Kidney epithelial cell (primary cell): Measurements from ENCODE around the gene VEGFB. TPM values are rescaled to one million over a fixed set of nuclear protein-coding genes. Genes with fewer than 3 reads are reported as not detected.

Experiments used
- DNase-seq: peaks from one replicate; pipeline ENCODE4 v3.0.0-alpha.2; 2010; ENCODE audit warnings: low read depth
- H3K27me3 ChIP-seq: 2 replicates; pipeline ENCODE4 v1.6.0; 2011; ENCODE audit warnings: low read length; ENCODE audit not compliant: control insufficient read depth, insufficient read depth
- H3K36me3 ChIP-seq: 2 replicates; pipeline ENCODE4 v1.5.1; 2011; ENCODE audit warnings: low read length; ENCODE audit not compliant: control insufficient read depth, insufficient read depth
- H3K4me3 ChIP-seq: 2 replicates; pipeline ENCODE4 v1.5.1; 2011; ENCODE audit warnings: low read depth, mild to moderate bottlenecking, control low read depth, low read length
- total RNA-seq: library from RNA; depleted of rRNA; stranded (reverse); fragments of >200 nt; gene quantifications from 2 replicates; pipeline ENCODE4 v1.2.3, GENCODE V29; 2015
- TF ChIP-seq, protein P1 (sequence below): IDR thresholded peaks from 2 replicates; pipeline ENCODE4 v1.5.1; 2011; ENCODE audit warnings: mild to moderate bottlenecking, moderate library complexity, low read length, control low read depth, inconsistent platforms; ENCODE audit not compliant: insufficient read depth, poor library complexity, severe bottlenecking

VEGFB gene
- total RNA-seq, 1 donor from 2014 or later: 54.7 TPM

DNA sequence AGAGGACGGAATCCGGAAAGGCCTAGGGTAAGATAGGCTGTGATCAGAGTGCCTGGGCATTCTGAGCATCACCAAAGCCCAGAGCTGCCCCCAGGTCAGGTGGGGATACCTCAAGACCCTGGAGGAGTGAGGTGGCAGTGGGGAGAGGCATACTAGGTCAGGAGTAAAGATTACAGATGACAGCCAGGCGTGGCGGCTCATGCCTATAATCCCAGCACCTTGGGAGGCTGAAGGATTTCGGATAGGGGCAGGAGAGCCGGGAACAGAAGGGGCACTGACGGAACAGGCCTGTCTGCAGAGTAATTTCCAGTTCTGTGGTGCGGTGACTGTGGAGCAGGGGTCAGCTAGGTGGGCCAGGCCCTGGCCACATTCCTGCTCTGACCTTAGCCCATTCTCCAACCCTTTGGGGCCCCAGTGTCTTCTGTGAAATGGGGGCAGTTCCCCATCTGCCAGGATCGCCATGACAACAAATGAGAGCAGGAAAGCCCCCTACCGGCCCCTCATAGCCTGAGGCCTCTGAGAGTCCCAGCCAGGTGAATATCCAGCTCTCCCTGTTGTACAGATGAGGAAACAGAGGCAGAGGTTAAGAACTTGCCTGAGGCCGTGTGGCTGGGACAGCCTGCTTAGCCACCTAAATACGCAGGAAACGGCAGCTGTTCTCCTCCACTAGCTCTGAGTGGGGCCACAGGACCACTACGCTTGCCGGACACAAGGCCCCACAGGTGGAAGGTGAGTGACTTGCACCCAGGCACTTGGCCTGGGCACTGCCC lies 40.8 kb downstream of the VEGFB start:
- TF ChIP-seq, protein P1, sequence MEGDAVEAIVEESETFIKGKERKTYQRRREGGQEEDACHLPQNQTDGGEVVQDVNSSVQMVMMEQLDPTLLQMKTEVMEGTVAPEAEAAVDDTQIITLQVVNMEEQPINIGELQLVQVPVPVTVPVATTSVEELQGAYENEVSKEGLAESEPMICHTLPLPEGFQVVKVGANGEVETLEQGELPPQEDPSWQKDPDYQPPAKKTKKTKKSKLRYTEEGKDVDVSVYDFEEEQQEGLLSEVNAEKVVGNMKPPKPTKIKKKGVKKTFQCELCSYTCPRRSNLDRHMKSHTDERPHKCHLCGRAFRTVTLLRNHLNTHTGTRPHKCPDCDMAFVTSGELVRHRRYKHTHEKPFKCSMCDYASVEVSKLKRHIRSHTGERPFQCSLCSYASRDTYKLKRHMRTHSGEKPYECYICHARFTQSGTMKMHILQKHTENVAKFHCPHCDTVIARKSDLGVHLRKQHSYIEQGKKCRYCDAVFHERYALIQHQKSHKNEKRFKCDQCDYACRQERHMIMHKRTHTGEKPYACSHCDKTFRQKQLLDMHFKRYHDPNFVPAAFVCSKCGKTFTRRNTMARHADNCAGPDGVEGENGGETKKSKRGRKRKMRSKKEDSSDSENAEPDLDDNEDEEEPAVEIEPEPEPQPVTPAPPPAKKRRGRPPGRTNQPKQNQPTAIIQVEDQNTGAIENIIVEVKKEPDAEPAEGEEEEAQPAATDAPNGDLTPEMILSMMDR: no peak
- DNase-seq: no peak
- Histone ChIP-seq H3K4me3 (no peak overlapping the region), H3K36me3 (no peaks in the 10 kb centered on the region), H3K27me3 (no peaks in the 10 kb centered on the region)

DNA sequence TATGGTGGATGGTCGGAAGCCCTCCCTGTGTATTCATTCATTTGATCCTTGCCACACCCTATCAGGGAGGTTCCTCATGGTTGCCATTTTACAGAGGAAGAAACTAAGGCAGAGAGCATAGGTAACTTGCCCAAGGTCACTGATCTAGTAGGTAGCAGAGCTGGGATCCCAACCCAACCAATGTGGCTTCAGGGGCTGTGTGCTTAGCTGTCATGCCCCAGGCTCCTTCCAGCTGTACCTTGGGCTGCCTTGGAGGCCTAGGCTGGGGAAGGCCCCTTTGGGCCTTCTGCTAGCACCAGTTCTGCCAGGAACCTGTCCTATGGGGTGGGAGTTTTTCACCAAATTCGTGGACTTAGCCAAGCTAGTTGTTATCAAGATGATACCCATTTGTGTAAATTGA lies 41.5 kb downstream of the VEGFB start:
- no peaks in the 10 kb centered on the region for H3K36me3 ChIP-seq
- TF ChIP-seq, protein P1: no peak
- no peak for DNase-seq

DNA sequence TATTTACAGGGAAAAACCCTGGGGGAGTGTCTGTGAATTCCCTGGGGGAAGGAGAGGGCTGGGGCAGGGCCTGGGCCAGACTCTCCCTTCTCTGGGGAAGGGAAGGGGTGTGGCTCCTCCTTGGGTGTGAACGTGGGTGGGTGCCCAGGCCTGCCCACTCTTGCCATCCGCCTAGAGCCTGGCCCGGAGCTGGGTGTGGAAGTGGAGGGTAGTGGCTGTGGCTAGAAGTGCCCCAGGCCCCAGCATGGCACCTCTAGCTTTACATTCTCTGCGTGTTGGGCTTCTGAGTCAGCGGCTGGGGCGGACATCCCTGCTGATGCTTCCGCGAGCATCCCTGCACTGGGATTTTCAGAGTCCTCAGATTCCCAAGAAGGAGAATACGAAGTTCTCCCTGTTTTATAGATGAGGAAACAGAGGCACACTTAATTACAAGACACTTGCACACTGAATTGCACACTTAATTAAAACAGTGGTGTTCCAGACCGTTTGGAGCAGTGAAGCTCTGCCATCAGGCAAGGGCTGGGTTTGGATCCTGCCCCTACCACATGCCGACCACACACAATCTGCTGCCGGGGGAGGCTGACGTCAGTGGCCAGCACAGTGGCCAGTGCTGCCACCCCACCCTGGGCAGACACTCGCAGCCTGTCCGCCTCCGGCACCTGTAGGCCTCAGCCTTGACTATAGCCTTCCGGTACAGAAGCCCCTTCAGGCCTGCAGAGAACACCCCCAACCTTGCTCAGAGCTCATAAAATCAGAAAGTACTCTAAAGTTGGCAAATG lies 42.5 kb downstream of the VEGFB start:
- TF ChIP-seq, protein P1: no peak
- Histone ChIP-seq H3K27me3 (no peaks in the 10 kb centered on the region), H3K36me3 (no peaks in the 10 kb centered on the region), H3K4me3 (no peak overlapping the region)
- DNase-seq: no peak

More for the DNA sequence above, 41.5 kb downstream of the VEGFB start:
- no peak overlapping the region for H3K4me3 ChIP-seq
- H3K27me3 ChIP-seq: no peaks in the 10 kb centered on the region

DNA sequence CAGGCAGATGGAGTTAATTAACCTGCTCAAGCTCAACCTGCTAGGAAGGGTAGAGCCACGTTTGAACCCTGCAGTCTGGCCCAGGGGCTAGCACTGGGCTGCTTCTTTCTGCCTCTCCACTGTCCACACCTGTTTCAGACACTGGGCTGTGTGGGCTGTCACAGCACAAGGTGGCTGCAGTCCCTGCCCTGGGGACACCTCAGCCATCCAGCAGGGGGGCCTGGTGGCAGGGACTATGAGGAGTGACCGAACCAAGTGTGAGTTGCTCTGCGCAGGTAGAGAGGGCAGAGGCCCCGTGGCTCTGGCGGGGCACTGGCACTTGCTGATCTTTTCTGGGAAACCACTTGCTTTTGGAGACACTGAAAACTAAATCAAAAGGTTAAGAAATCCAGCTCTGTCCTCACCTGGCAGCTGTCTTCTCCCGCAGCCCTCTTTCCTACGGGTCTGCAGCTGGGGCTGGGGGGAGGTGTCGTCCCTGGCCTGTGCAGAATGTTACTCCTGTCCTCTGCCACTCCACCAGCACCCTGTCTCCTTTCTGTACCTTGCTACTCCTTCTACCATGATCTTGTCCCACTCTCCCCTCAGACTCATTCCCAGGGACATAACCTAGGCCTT lies 44.3 kb downstream of the VEGFB start:
- Histone ChIP-seq H3K4me3 (no peak overlapping the region), H3K36me3 (peaks cover 1% of the 10 kb centered on the region), H3K27me3 (no peaks in the 10 kb centered on the region)
- TF ChIP-seq, protein P1: no peak
- no peak for DNase-seq

DNA sequence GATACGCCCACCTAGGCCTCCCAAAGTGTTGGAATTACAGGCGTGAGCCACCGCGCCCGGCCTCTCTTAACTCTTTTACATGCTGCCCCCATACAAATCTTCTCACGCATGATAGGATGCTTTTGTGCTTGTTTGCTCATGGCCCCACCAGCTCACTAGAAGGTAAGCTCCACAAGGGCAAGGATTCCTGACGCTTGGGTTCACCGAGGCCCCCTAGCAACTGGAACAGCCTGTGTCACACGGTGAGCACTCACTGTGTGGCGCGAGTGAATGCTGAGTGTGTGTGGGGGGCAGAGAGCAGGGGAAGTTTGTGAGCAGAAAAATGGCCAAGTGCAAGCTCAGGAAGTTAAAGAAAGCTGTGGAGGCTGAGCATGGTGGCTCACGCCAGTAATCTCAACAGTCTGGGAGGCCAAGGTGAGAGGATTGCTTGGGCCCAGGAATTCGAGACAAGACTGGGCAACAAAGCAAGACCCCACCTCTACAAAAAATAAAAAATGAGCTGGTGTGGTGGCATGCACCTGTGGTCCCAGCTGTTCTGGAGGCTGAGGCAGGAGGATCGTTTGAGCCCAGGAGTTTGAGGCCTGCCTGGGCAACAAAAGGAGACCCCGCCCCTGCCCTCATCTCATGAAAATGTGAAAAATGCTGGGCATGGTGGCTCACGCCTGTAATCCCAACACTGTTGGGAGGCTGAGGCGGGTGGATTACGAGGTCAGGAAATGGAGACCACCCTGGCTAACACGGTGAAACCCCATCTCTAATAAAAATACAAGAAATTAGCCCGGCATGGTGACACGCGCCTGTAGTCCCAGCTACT lies 47.8 kb downstream of the VEGFB start:
- Histone ChIP-seq H3K4me3 (no peak overlapping the region), H3K36me3 (peaks cover 1% of the 10 kb centered on the region), H3K27me3 (no peaks in the 10 kb centered on the region)
- DNase-seq: no peak
- TF ChIP-seq, protein P1: no peak
